T follicular helper cell (primary cell): ENCODE measurements around the gene CHST8.
"Not testable (repeated sequence)": the region's sequence is repeated elsewhere in the genome, so short reads cannot be mapped to it uniquely, and the experiment has no call there.

ENCODE experiments used
- DNase-seq: peaks from one replicate; pipeline ENCODE4 v3.0.0-alpha.2; 2020; ENCODE audit warnings: low read depth
- total RNA-seq, 2 experiments: gene quantifications; one replicate each; lab custom pipeline; 2026; lab: John Stamatoyannopoulos, UW

CHST8 gene, protein sequence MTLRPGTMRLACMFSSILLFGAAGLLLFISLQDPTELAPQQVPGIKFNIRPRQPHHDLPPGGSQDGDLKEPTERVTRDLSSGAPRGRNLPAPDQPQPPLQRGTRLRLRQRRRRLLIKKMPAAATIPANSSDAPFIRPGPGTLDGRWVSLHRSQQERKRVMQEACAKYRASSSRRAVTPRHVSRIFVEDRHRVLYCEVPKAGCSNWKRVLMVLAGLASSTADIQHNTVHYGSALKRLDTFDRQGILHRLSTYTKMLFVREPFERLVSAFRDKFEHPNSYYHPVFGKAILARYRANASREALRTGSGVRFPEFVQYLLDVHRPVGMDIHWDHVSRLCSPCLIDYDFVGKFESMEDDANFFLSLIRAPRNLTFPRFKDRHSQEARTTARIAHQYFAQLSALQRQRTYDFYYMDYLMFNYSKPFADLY
- 0 reads per million in 2 experiments for total RNA-seq

- no peak for DNase-seq
These were observed at the start of gene CHST8 for GRCh38 chr19:33621811-33622504. CHST8 (plus strand) TSS chr19:33621953; CDS start chr19:33689262, 67,309 bp downstream.

- DNase-seq, result no peak
These were observed 48.8 kb upstream of the CHST8 start for GRCh38 chr19:33572929-33573328.

DNA sequence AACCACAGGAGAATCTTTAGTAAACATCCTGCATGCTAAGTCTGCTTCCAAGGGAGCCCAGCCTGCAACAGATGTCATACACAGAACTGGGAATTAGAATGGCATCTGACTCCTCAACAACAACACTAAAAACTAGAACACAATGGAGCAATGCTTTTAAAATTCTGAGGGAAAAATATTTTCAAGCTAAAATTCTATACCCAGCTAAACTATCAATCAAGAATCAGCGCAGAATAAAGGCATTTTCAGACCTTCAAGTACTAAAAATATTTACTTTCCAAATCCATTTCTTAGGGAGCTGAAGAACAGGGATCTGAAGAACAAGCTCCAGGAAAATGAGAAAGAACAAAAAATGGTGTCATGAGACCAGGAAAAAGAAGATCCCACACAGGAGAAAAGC lies 46.9 kb upstream of the CHST8 start:
- DNase-seq, result no peak

GRCh38 chr19:33578697-33579096 lies 43.1 kb upstream of the CHST8 start:
- DNase-seq, result no peak

DNA sequence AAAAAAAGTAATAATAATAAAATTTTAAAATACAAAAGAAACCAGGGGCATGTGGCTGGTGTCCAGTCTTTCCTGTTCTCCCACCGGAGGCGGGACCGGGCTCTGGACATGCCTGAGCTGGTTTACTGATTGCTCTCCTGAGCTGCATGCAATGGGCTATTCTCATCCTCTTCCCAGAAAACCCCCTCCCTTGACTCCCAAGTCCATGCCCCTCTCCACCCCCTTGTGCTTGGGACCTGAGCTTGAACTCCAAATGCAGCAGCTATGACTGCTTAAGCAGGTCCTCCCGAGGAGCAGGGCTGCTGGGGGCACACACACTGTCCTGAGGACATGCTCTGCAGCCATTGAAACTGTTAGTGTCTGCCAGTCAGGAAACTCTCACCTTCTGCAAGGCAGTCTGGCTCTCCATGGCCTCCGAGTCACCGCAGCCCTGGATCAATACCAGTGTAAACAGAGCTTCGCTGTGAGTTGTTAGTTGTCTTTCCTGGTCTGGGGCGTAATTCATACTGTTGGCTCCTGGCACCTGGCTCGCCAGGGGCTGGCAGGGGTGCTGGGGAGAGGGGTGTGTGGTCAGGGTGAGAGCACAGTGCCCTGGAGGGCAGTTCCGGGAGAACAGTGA lies 41.6 kb upstream of the CHST8 start:
- no peak for DNase-seq

DNA sequence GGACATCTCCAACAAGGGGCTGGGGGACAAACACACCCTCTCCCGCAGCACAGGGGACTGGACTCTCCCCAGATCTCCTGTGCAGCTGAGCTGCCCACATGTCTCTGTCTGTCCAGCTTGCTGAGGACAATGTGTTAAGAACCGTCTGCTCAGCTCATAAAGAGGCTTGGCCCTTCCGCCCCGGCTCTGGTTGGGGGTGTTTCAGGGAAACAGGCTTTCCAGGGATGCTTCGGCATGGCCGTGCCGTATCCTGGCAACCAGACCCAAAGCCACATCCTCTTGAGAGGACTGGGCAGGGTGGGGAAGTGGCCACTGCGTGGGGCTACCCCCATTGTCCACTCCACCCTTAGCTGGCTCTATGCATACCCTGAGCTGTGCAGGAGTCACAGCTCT lies 41.1 kb upstream of the CHST8 start:
- no peak for DNase-seq

DNA sequence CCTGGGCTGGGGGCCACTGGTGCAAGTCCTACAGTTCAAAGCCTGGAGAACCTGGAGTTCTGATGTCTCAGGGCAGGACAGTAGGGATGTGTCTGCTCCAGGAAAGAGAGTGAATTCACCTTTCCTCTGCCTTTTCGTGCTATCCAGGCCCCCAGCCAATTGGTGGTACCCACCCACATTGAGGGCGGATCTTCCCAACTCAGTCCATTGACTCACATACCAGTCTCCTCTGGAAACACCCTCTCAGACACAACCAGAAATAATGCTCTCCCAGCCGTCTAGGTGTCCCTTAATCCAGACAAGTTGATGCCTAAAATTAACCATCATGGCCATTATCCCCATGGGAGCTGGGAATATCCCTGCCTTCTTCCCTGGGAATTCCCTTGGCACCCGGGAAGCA lies 38.8 kb upstream of the CHST8 start:
- no peak for DNase-seq

- DNase-seq, result no peak
These were observed 34.6 kb upstream of the CHST8 start for GRCh38 chr19:33587150-33587549.

DNA sequence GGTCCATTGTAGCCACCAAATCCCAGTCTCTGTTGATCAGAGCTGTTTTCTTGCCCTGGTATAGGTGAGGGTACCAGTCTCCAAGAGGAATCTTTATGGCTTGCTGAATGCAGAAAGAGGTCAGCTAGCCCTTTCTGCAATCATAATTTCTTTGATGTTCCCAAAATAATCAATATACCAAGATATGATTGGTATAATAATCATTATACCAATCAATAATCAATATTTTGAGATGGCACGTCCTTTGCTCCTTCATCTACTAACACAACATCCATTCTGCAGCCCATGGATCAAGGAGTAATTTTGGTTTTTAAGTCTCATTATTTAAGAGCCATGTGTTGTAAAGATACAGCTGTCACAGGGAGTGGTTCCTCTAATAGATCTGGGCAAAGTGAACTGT lies 31.5 kb upstream of the CHST8 start:
- no peak for DNase-seq

DNA sequence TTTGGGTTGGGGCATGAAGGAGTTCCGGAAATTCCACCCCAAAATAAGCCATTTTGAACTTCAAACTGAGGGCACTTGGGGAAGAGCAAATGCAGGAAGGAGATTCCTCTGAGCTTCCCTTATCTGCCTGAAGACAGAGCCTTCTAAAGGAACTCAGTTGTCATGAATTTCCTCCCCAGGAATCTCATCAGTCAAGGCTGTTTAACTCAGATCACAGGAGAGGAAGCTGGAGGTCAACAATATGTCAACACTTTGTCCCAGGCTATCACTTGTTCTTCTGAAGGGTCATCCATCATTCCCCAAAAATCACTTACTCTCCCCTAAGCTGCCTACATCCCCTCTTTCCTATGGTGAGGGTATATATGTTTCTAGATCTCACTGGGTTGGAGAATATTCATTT lies 26.0 kb upstream of the CHST8 start:
- DNase-seq, result no peak

DNA sequence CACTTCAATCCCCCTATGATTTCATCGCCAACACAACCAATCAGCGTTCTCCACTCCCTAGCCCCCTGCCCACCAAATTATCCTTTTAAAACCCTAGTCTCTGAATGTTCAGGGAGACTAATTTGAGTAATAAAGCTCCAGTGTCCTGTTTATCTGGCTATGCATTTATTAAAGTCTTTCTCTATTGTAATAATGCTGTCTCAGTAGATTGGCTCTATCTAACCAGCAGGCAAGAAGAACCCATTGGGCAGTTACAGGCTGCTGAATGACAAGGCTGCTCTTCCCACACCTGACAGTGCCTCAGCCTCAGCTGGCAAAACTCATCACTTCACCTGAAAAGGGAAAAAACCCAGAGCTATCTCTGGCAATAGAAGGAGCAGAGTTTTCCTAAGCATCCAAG lies 20.2 kb upstream of the CHST8 start:
- no peak for DNase-seq

- DNase-seq, result no peak
These were observed 19.1 kb upstream of the CHST8 start for GRCh38 chr19:33602576-33603204.

- no peak for DNase-seq
These were observed 18.4 kb upstream of the CHST8 start for GRCh38 chr19:33603377-33603776.

DNA sequence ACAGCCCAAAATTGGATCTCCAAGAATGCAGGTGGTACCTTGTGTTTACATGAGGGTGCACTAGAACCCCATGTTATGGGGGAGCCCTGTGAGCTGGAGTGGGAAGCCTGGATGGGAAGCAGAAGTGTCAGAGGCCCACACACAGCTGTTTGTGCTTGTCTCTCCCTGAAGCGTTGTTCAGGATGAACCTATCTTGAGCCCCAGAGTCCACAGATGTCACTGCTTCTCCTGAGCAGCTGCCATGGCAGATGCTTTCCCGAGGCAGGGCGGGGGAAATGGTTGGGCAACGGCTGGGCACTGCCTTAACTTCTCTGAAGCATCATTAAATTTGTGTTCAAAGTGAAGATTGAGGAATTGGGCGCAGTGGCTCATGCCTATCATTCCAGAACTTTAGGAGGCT lies 17.1 kb upstream of the CHST8 start:
- DNase-seq, result no peak

- DNase-seq, result not testable (repeated sequence)
These were observed 15.9 kb upstream of the CHST8 start for GRCh38 chr19:33605803-33606295.

- DNase-seq, result no peak
These were observed 15.2 kb upstream of the CHST8 start for GRCh38 chr19:33606556-33606955.

- no peak for DNase-seq
These were observed 12.4 kb upstream of the CHST8 start for GRCh38 chr19:33609353-33609752.

GRCh38 chr19:33610588-33610987 lies 11.2 kb upstream of the CHST8 start:
- DNase-seq, result no peak

GRCh38 chr19:33612928-33613619 lies 8.7 kb upstream of the CHST8 start:
- no peak for DNase-seq

DNA sequence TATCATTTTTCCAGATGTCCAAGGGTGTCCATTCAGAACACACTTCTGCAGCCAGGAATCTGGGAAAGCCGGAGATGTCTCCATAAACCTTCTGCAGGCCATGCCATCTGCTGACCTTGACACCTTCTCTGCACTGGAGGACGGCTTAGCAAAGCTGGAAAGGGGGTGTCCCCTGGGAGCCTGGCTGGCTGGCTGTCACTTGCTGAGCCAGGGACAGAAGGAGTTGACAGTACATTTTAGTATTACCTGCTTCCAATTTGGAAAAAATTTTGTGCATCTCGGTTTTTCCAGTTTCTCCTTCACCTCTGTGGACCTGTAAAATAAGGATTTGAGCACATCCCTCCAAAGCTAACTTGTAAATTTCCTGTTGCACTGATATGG lies 8.1 kb upstream of the CHST8 start:
- no peak for DNase-seq

DNA sequence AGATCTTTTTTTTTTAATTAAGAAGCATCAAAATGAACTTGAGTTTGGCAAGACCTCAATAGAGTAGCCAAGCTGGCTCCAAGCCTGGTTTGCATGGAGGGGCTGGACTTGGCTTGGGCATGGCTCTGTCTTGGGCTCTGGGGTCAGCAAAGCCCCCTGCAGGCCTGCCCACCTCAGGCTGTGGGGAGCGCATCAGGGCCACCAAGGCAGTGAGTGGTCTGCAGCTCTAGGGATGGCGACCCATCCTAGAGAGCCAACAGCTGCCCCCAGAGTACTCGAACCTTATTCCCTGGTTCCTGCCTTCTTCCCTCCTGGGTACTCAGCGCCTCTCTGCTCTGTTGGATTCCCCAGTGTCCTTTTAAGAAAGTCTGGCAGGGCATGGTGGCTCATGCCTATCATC lies 5.4 kb upstream of the CHST8 start:
- DNase-seq, result no peak

GRCh38 chr19:33616857-33617256 lies 4.9 kb upstream of the CHST8 start:
- DNase-seq, result no peak
